GM19238 (cell line): ENCODE measurements around the gene SETDB1.
"Not testable (repeated sequence)": the region's sequence is repeated elsewhere in the genome, so short reads cannot be mapped to it uniquely, and the experiment has no call there.

Experiments
- DNase-seq: peaks from one replicate; pipeline ENCODE4 v3.0.0; 2011; ENCODE audit warnings: low spot score; ENCODE audit not compliant: insufficient read length

The SETDB1 gene

DNA sequence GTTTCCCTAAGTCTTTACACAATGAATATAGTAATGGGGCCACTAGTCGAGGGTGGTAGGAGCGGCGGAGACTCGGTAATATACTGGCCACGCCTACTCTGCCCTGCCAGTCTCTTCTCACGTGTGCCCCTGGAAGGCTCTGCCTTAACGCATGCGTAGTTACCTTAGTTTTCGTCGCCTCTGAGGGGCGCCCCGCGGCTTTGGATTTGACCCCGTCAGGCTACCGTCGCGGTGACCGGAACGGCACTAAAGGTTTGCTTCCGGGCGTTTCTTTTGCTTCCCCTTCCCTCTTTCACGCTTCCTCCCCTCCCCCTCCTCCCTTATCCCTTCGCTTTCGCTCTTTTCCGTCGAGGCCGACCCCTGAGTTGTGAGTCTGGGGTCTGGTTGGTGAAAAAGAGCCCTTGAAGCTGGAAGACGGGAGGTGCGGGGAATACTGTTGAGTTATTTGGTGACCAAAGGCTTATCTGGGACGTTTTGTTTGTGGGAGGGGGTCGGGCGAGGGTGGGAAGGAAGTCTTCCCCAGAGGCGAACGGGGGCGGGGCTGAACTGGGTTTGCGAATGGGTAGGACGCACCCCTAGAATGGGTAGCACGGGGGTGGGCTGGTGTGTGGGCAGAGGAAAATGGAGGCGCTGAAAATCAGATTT is at the start of gene SETDB1:
Gene SETDB1 (plus strand): TSS at position 267 of the 645 bp plus-strand sequence. CDS start 1,352 bp downstream, outside the sequence.
- DNase-seq: peak; percentile 76

DNA sequence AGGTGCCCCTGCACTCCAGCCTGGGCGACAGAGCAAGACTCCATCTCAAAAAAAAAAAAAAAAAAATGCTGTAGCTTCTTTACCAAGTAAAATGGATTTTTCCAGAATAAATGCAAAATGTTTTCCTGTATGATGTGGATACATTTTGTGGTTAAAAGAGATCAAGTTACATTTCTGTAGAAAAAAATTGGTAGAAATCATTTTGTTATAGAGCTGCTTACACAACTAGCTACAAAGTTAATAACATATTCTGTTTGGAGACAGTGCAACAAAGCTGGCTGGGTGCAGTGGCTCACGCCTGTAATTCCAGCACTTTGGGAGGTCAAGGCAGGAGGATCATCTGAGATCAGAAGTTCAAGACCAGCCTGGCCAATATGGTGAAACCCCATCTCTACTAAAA is 47.2 kb upstream of the SETDB1 start:
- DNase-seq: not testable (repeated sequence)

DNA sequence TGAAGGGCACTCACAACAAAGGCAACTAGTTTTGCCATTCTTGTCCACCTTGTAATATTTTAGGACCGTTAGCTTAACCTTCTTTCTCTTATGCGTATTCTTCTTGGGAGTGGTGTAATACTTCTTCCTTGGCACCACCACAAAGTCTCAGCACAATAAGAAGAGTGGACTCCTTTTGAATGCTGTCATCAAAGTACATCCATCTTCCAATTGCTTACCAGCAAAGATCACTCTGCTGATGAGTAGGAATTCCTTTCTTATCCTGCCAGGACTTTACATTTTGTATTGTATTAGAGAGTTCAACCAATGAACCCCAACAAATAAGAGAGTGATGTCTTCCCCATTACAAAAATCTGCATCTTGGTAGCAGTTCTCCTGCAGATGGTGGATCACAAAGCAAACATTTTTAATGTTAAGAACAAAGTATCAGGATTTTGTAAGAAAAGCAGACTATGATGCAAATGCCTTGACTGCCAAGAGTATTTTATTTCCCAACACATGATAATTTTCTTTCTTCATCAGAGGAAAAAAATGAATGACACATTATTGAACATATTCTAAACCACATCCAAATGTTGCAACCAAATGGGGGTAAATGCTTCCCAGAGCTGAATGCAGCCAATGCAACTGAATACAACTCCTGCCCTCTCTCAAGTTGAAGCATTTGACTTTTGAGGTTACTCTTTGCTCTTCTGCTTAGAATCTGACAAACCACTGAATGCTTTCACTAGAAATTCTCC is 44.7 kb upstream of the SETDB1 start:
- DNase-seq: no peak

DNA sequence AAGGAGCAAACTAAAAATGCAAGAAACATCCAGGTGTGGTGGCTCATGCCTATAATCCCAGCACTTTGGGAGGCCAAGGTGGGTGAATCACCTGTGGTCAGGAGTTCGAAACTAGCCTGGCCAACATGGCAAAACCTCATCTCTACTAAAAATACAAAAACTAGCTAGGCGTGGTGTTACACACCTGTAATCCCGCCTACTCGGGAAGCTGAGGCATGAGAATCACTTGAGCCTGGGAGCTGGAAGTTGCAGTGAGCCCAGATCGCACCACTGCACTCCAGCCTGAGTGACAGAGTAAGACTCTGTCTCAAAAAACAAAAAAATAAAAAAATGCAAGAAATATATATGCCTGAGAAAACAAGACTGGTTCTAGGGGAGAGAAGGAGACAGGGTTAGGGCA is 43.0 kb upstream of the SETDB1 start:
- not testable (repeated sequence) for DNase-seq

DNA sequence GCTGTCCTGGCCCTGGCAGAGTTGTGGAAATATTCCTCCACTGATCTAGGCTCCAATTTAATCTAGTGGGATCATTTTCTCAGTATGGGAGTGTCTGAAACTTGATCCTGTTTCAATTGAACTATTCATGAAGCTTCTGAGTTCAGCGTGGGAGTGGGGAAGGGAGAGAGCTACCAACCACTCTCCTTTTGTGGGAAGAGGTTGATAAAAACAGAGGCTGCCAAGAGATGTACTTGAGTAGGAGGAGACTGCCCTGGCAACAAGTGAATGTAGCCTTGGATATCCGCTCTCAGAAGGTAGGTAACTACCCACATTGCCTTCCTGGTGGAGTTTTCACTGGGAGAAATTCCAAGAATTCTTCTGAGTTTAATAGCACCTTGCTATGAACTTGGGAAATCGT is 39.1 kb upstream of the SETDB1 start, which contains the start of gene CTXND2:
Gene CTXND2 (plus strand): TSS at position 119 of the 400 bp plus-strand sequence. CDS start 25,179 bp downstream, outside the sequence.
- DNase-seq: no peak

DNA sequence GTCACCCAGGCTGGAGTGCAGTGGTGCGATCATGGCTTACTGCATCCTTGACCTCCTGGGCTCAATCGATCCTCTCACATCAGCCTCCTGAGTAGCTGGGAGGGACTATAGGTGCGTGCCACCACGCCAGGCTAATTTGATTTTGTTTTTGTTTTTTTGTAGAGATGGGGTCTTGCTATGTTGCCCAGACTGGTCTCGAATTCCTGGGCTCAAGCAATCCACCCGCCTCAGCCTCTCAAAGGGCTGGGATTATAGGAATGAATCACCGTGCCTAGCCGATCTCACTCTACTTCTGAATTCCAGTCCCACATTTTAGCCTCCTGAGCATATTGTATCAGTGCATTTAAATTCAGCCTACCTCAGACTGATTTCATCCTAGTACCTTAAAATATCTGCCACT is 37.4 kb upstream of the SETDB1 start:
- DNase-seq: no peak

DNA sequence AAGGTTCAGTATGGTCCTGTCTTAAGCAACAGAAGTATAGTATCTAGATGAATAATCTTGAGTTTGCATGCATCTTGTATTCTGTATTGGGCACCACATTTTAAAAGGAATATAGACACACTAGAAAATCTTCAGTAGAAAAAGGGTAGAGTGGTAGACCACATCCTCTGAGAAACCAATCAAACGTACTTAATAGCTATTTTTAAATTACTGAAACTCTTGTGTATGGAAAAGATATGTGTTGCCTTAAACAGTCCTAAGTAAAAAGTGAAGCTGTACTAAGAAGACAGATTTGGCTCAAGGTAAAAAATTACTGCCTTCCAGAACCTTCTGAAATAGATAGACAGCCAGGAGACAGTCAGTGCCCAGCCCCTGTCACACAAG is 36.1 kb upstream of the SETDB1 start:
- no peak for DNase-seq

DNA sequence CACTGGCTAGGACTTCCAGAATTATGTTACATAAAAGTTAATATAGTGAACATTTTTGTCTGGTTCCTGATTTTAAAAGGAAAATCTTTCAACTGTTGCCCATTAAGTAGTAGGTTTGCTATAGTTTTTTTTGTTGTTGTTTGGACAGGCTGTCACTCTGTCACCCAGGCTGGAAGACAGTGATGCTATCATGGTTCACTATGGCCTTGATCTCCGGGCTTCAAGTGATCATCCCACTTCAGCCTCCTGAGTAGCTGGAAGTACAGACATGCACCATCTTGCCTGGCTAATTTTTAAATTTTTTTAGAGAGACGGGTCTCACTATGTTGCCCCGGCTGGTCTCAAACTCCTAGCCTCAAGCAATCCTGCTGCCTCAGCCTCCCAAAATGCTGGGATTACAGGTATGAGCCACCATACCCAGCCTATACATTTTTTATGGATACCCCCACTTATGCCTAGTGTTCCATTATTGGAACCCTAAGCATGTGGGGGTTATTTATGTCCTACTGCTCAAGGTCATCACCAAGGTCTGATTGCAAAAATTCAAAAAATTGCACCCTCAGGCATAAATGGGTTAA is 32.7 kb upstream of the SETDB1 start:
- no peak for DNase-seq

DNA sequence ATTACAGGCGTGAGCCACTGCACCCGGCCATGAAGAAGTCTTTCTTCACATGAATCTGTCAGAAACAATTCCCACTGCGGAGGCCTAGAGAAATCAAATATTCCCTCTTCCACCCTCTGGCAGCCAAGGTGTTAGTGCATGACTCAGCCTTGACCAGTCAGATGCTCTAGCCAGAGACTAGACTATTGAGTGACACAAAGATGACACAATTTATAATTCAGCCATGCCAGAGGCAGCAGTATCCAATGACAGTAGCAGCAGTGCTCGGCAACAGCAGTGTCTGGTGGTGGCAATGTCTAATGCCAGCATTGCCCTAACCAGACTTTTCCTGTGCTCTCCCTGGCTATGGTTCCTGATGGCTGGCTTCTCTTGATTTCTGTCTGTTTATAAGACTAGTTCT is 30.5 kb upstream of the SETDB1 start:
- DNase-seq: no peak

DNA sequence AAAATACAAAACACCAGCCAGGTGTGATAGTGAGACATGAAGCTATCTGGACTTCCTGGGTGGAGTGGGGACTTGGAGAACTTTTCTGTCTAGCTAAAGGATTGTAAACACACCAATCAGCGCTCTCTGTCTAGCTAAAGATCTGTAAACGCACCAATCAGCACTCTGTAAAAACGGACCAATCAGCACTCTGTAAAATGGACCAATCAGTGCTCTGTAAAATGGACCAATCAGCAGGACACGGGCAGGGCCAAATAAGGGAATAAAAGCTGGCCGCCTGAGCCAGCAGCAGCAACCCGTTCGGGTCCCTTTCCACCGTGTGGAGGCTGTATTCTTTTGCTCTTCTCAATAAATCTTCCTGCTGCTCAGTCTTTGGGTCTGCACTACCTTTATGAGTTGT is 26.4 kb upstream of the SETDB1 start:
- not testable (repeated sequence) for DNase-seq

DNA sequence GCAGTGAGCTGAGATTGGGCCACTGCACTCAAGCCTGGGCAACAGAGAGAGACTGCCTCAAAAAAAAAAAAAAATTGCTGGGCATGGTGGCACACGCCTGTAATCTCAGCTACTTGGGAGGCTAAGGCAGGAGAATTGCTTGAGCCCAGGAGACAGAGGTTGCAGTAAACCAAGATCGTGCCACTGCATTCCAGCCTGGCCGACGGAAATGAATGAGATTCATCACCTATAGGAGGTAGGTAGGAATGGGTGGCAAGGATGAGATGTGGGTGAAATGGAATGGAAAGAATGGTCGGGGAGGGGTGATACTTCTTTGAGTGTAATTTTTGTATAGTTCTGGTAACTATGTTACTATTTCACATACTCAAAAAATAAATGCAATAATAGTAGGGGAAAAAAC is 23.8 kb upstream of the SETDB1 start:
- DNase-seq: no peak

DNA sequence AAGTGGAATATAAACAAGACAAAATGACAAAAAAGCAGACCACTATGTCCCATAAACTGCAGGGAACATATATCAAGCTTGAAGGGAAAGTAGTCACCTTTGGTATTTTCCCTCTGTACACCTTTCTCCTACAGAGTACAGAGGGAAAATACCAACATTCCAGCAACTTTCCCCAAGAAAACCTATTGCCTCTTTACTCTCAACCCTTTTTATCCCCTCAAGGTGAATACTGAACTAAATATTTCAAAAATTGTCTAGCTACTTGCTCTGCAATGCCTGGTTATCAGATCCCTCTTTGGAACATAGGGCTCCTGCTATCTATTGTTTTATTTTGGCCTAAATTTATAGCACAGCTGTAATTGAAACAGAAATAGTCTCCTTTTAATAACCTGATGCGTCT is 23.4 kb upstream of the SETDB1 start:
- no peak for DNase-seq

DNA sequence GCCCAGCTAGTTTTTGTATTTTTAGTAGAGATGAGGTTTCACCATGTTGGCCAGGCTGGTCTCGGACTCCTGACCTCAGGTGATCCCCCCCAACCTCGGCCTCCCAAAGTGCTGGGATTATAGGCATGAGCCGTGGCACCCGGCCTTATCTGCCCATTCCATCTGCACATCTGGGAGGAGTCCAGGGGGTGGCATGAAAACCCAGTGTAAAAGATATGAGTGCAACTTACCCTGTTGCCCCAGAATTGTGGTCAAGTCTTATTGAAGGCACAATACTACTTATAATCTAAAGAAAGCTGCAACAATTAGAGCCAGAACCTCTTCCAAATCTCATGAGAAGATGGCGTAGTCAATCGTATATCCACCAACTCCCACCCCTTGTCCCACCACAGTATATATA is 20.9 kb upstream of the SETDB1 start:
- DNase-seq: no peak

DNA sequence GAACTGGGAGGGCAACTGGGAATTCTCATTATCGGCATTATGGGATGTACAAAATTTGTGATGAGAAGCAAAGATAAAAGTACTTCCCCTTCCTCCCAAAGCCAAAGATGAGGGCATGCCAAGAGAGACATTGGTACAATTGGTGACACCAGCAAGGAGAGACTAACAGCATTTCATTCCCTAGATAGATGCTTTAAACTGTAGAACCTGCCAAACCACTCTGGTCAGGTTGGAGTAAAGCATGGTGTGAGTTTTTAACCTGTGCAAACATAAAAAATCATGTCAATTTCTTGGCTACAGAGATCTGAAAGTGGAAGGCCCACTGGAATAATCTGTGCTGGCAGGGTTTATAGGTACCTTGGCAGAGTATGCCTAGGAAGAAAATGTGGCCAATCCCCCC is 19.8 kb upstream of the SETDB1 start:
- DNase-seq: no peak

DNA sequence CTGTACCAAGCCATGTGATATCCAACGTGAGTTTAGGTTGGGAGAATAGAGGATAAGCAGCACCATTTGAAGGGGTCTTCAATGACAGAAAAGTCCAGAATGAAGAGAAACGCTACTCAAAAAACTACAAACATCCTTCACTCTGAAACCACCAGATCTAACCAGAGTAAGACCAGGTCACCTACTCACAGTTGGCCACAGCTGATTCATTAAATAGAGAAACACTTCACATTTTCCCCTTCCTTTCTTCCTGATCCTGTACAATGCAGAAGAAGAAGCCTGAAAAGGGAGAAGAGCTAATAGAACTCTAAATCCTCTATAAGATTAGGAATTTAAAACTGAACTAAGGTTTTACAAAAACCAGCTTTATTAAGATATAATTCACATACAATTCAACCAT is 19.4 kb upstream of the SETDB1 start:
- no peak for DNase-seq

DNA sequence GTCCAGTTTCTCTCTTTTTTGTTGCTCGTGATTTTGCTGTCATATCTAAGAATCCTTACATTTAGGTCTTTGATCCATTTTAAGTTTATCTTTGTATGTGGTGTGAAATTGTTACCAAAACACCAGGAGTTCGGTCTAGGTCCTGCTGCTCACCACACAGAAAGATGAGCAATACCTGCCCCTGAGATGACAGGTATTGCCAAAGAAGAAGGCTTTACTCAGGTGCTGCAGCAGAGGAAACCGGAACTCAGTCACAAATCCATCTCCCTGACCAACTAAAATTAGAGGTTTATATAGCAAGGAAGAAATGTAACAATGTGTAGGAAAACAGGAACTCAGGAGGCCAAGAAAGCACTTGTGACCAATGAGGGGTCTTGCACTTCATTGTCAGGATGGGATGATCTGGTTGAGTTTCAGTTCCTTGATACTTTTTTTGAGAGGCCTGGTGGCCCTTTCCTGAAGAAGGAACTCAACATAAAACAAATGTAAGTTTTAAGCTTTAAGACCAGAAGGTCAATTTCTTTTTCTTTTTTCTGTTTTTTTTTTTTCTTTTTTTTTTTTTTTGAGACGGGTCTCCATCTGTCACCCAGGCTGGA is 16.5 kb upstream of the SETDB1 start:
- DNase-seq: no peak

DNA sequence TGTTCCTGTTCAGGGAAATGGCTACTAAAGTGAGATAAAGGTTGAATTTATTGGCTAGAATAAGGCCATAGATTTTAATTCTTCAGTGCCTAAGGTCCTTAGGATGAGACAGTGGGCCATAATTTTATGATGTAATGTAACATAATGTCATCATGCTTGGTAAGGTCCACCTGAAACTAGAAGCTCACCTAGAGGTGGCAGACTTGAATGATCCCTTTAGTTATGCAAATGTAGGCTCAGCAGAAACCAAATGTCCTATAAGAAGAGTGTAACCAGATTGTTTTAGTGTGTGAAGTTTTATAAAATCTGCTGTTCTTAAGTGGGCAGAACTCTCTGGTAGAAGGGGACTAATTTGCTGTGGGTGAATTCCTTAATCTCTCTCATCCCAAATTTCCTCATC is 13.5 kb upstream of the SETDB1 start:
- no peak for DNase-seq

DNA sequence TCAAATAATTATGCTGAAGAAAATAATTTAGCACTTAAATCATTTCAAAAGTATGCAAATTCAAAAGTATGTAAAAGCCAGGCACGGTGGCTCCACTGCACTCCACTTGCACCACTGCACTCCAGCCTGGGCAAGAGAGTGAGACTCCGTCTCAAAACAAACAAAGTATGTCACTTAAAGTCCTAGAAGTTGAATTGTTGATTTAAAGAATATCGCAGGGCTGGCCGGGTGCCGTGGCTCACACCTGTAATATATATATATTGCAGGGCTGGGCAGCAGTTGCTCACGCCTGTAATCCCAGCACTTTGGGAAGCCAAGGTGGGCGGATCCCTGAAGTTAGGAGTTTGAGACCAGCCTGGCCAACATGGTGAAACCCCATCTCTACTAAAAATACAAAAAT is 8.8 kb upstream of the SETDB1 start:
- DNase-seq: no peak

DNA sequence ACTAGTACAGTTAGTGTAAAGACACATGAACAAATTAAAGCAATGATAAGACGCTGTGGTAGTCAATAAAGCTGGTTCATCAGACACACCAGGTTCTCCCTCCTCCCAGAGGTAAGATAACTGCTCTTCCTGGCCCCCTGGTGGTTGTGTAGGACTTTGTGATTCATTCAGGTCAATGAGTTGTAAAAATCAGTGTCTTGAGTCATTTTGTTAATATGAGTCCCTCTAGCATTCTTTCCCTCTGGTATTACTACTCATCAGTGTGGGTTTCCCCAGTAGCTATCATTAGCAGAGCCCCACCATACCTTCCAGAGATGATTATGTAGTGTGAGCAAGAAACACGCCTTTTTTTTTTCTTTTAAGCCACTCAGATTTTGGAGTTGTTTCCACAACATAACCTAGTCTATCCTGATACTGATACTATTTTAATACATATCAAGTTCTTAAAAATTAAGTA is 3.6 kb upstream of the SETDB1 start:
- DNase-seq: peak; percentile 39

DNA sequence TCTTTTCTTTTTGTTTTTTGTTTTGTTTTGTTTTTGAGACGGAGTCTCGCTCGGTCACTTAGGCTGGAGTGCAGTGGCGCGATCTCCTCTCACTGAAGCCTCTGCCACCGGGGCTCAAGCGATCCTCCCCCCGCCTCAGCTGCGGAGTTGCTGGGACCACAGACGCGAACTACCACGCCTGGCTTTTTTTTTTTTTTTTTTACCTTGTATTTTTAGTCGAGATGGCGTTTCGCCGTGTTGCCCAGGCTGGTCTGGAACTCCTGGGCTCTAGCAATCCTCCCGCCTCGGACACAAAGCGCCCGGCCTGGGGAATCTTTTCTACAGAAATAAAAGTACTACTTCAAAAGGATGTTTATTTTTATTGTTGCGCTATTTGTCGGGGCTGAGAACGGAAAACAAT is 1.1 kb upstream of the SETDB1 start:
- no peak for DNase-seq

DNA sequence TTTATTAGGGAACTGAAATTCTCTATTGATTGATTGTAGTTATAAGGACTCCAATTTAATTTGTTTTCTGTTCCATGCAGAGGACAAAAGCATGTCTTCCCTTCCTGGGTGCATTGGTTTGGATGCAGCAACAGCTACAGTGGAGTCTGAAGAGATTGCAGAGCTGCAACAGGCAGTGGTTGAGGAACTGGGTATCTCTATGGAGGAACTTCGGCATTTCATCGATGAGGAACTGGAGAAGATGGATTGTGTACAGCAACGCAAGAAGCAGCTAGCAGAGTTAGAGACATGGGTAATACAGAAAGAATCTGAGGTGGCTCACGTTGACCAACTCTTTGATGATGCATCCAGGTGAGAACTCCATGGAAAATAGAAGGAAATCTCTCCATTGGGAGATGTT is 1.5 kb downstream of the SETDB1 start:
- DNase-seq: no peak

DNA sequence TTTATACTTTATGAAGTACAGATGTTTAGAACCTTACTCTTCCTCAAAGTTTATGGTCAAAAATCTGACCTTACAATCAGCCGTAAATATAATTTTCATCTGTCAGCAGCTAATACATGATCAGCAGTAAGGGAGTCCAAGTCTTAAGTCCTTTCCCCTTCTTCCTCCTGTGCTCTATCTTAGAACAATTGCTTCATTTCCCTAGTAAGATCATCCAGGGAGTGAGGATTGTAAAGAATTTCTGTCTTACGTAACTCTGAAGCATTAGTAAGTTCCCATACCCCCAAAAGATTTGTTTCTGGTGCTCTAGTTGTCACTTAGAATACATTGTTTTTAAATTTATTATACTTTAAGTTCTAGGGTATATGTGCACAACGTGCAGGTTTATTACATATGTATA is 2.1 kb downstream of the SETDB1 start:
- no peak for DNase-seq
